Adipose tissue (tissue), 3 donors: ENCODE measurements around the gene FBXW11. TPM values are rescaled to one million over a fixed set of nuclear protein-coding genes. Genes with fewer than 3 reads are reported as not detected.

Source experiments
- polyA plus RNA-seq, 3 donors: library from polyadenylated mRNA; stranded (reverse); fragments of 200-250 nt; gene quantifications; one replicate each; pipeline ENCODE4 v1.2.3, GENCODE V29; 2013
- donor health status: healthy with polysubstance abuse.
- donor health status: Bipolar disorder and iron deficiency.
- donor health status: healthy.

The FBXW11 gene
- polyA plus RNA-seq, 3 donors: 12.4 to 19.8 (median 18.0) TPM

Other genes with a start within 250 kb of the FBXW11 start
- gene SMIM23, start 220.8 kb downstream of the FBXW11 start, polyA plus RNA-seq: not detected
- gene STK10, start 181.6 kb upstream of the FBXW11 start, polyA plus RNA-seq: 10 to 100 TPM in 2 of 3 donors, 1 to 10 TPM in 1; 5.0 to 24.1 (median 19.9) TPM
- gene EFCAB9, start 187.5 kb upstream of the FBXW11 start, polyA plus RNA-seq: not detected